ENCODE data around the gene DEFB125.
"Not testable (repeated sequence)": the region's sequence is repeated elsewhere in the genome, so short reads cannot be mapped to it uniquely, and the experiment has no call there.

Gene DEFB125

GRCh38 chr20:97691-98090 lies 10.2 kb downstream of the DEFB125 start:
- ATAC-seq (replicated peaks; ENCODE audit: extremely low read depth, poor library complexity, severe bottlenecking); DNase-seq (ENCODE audit: low spot score in 2 of 2); H3K27ac Mint-ChIP-seq (ENCODE audit: low read depth); H3K4me1 Mint-ChIP-seq; H3K4me3 Mint-ChIP-seq; H3K36me3 Mint-ChIP-seq (ENCODE audit: insufficient read depth): not testable (repeated sequence)
- peaks cover 91% of the 10 kb centered on the region for H3K27me3 Mint-ChIP-seq
- H3K9me3 Mint-ChIP-seq: peaks cover 16% of the 10 kb centered on the region

- H3K27ac Mint-ChIP-seq (ENCODE audit: low read depth): no peak overlapping the region
- H3K4me3 Mint-ChIP-seq: no peak overlapping the region
- H3K4me1 Mint-ChIP-seq: no peaks in the 10 kb centered on the region
- H3K36me3 Mint-ChIP-seq (ENCODE audit: insufficient read depth): peaks cover 2% of the 10 kb centered on the region
- DNase-seq (ENCODE audit: low spot score in 2 of 2) (no peak), ATAC-seq (replicated peaks; ENCODE audit: extremely low read depth, poor library complexity, severe bottlenecking) (no peak)
- H3K27me3 Mint-ChIP-seq: peaks cover 94% of the 10 kb centered on the region
- H3K9me3 Mint-ChIP-seq: no peaks in the 10 kb centered on the region
Observed at GRCh38 chr20:101975-102374, 14.5 kb downstream of the DEFB125 start.

- Mint-ChIP-seq H3K4me3 (no peak overlapping the region), H3K4me1 (no peaks in the 10 kb centered on the region), H3K27me3 (peaks cover 94% of the 10 kb centered on the region), H3K36me3 (ENCODE audit: insufficient read depth) (peaks cover 2% of the 10 kb centered on the region), H3K27ac (ENCODE audit: low read depth) (no peak overlapping the region), H3K9me3 (no peaks in the 10 kb centered on the region)
- DNase-seq (ENCODE audit: low spot score in 2 of 2): no peak
- no peak for ATAC-seq (replicated peaks; ENCODE audit: extremely low read depth, poor library complexity, severe bottlenecking)
Observed at GRCh38 chr20:103456-103855, 16.0 kb downstream of the DEFB125 start.

- no peak overlapping the region for H3K4me3 Mint-ChIP-seq
- no peak for DNase-seq (ENCODE audit: low spot score in 2 of 2)
- H3K9me3 Mint-ChIP-seq: no peaks in the 10 kb centered on the region
- no peak for ATAC-seq (replicated peaks; ENCODE audit: extremely low read depth, poor library complexity, severe bottlenecking)
- H3K4me1 Mint-ChIP-seq: no peaks in the 10 kb centered on the region
- H3K27me3 Mint-ChIP-seq: peaks cover 65% of the 10 kb centered on the region
- H3K36me3 Mint-ChIP-seq (ENCODE audit: insufficient read depth): no peaks in the 10 kb centered on the region
- H3K27ac Mint-ChIP-seq (ENCODE audit: low read depth): no peak overlapping the region
Observed at GRCh38 chr20:112396-112795, 24.9 kb downstream of the DEFB125 start.

- peaks cover 87% of the 10 kb centered on the region for H3K27me3 Mint-ChIP-seq
- ATAC-seq (replicated peaks; ENCODE audit: extremely low read depth, poor library complexity, severe bottlenecking): no peak
- H3K4me3 Mint-ChIP-seq: no peak overlapping the region
- no peaks in the 10 kb centered on the region for H3K4me1 Mint-ChIP-seq
- DNase-seq (ENCODE audit: low spot score in 2 of 2): no peak
- no peaks in the 10 kb centered on the region for H3K36me3 Mint-ChIP-seq (ENCODE audit: insufficient read depth)
- no peaks in the 10 kb centered on the region for H3K9me3 Mint-ChIP-seq
- H3K27ac Mint-ChIP-seq (ENCODE audit: low read depth): no peak overlapping the region
Observed at GRCh38 chr20:117518-117917, 30.0 kb downstream of the DEFB125 start.

- not testable (repeated sequence) for H3K36me3 Mint-ChIP-seq (ENCODE audit: insufficient read depth); H3K4me1 Mint-ChIP-seq; H3K4me3 Mint-ChIP-seq; DNase-seq (ENCODE audit: low spot score in 2 of 2); ATAC-seq (replicated peaks; ENCODE audit: extremely low read depth, poor library complexity, severe bottlenecking); H3K27ac Mint-ChIP-seq (ENCODE audit: low read depth); H3K9me3 Mint-ChIP-seq
- peaks cover 37% of the 10 kb centered on the region for H3K27me3 Mint-ChIP-seq
Observed at GRCh38 chr20:129786-130323, 42.4 kb downstream of the DEFB125 start.

- Mint-ChIP-seq H3K27ac (ENCODE audit: low read depth) (no peak overlapping the region), H3K4me1 (no peaks in the 10 kb centered on the region), H3K9me3 (peaks cover 11% of the 10 kb centered on the region), H3K27me3 (peaks cover 63% of the 10 kb centered on the region), H3K4me3 (no peak overlapping the region), H3K36me3 (ENCODE audit: insufficient read depth) (no peaks in the 10 kb centered on the region)
- DNase-seq (ENCODE audit: low spot score in 2 of 2) (no peak), ATAC-seq (replicated peaks; ENCODE audit: extremely low read depth, poor library complexity, severe bottlenecking) (no peak)
Observed at GRCh38 chr20:137668-138490, 50.4 kb downstream of the DEFB125 start.

GRCh38 chr20:142290-142689 lies 54.8 kb downstream of the DEFB125 start, which contains the start of gene DEFB126:
Gene DEFB126 (plus strand): TSS chr20:142590. CDS start chr20:142629, 39 bp downstream.
- Mint-ChIP-seq H3K36me3 (ENCODE audit: insufficient read depth) (no peaks in the 10 kb centered on the region), H3K27me3 (peaks cover 76% of the 10 kb centered on the region), H3K9me3 (peaks cover 7% of the 10 kb centered on the region), H3K4me3 (no peak within 1 kb of the TSS), H3K27ac (ENCODE audit: low read depth) (no peak within 1 kb of the TSS), H3K4me1 (no peaks in the 10 kb centered on the region)
- ATAC-seq (replicated peaks; ENCODE audit: extremely low read depth, poor library complexity, severe bottlenecking): no peak
- DNase-seq (ENCODE audit: low spot score in 2 of 2): no peak

- Mint-ChIP-seq H3K27ac (ENCODE audit: low read depth) (no peak overlapping the region), H3K27me3 (peaks cover 61% of the 10 kb centered on the region), H3K9me3 (no peaks in the 10 kb centered on the region), H3K4me3 (no peak overlapping the region), H3K36me3 (ENCODE audit: insufficient read depth) (no peaks in the 10 kb centered on the region), H3K4me1 (no peaks in the 10 kb centered on the region)
- ATAC-seq (replicated peaks; ENCODE audit: extremely low read depth, poor library complexity, severe bottlenecking) (no peak), DNase-seq (ENCODE audit: low spot score in 2 of 2) (no peak)
Observed at GRCh38 chr20:145877-146276, 58.4 kb downstream of the DEFB125 start.

Data from central memory CD8-positive, alpha-beta T cell (primary cell).